Glutamatergic neuron (in vitro differentiated cells): ENCODE results near the gene SYNE3. TPM values are rescaled to one million over a fixed set of nuclear protein-coding genes. Genes with fewer than 3 reads are reported as not detected.

ENCODE experiments used
- DNase-seq: peaks from one replicate; pipeline ENCODE4 v3.0.0; 2022
- H3K27ac Mint-ChIP-seq: one replicate; pipeline ENCODE4 v1.8.0; 2020; ENCODE audit warnings: mild to moderate bottlenecking, mixed read lengths, inconsistent platforms; ENCODE audit not compliant: unreplicated experiment
- H3K27me3 Mint-ChIP-seq: one replicate; pipeline ENCODE4 v1.8.0; 2020; ENCODE audit warnings: mild to moderate bottlenecking, moderate library complexity, mixed read lengths, inconsistent platforms; ENCODE audit not compliant: unreplicated experiment
- H3K36me3 Mint-ChIP-seq: one replicate; pipeline ENCODE4 v1.8.0; 2020; ENCODE audit warnings: mild to moderate bottlenecking, mixed read lengths, inconsistent platforms; ENCODE audit not compliant: unreplicated experiment
- H3K4me1 Mint-ChIP-seq: one replicate; pipeline ENCODE4 v1.8.0; 2020; ENCODE audit warnings: mild to moderate bottlenecking, low read depth, mixed read lengths, inconsistent platforms; ENCODE audit not compliant: unreplicated experiment
- H3K4me3 Mint-ChIP-seq: one replicate; pipeline ENCODE4 v1.8.0; 2020; ENCODE audit warnings: mild to moderate bottlenecking, mixed read lengths, inconsistent platforms; ENCODE audit not compliant: unreplicated experiment
- H3K9me3 Mint-ChIP-seq: one replicate; pipeline ENCODE4 v1.8.0; 2020; ENCODE audit warnings: mild to moderate bottlenecking, moderate library complexity, mixed read lengths, inconsistent platforms; ENCODE audit not compliant: unreplicated experiment
- total RNA-seq: library from RNA; stranded (reverse); fragmentation: NEBNext Ultra II Directional; extraction: Animal tissue kit (Norgen Biotek cat#: 25700); gene quantifications from one replicate; pipeline ENCODE4 v1.2.1, GENCODE V29; 2021; ENCODE audit not compliant: unreplicated experiment
- TF ChIP-seq, protein P1 (sequence below): fragments of 200-600 bp; sonication (generic); IDR thresholded peaks from one replicate; pipeline ENCODE4 v1.5.0; 2021; ENCODE audit not compliant: partially characterized antibody, unreplicated experiment

The SYNE3 gene
- total RNA-seq, 1 donor from 2014 or later: 7.1 TPM

DNA sequence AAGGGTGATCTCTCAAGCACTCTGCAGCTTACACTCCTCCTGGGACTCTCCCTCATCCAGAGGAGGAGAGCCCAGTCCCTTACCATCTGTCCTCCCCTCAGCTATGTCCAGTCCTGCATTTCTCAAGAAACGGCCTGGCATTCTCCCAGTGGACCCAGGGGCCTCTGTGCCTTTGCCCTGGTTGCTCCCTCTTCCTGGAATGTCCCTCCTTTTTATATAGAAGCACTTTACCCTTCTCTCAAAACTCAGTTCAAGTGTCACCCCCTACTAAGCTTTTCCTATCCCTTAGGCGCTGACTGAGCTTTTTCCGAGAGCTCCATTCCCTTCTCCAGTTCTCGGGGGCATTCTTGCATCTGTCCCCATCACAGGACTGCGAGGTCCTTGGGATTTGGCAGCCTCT, 9.5 kb upstream of the SYNE3 start:
- peaks cover 5% of the 10 kb centered on the region for H3K27me3 Mint-ChIP-seq
- H3K36me3 Mint-ChIP-seq: no peaks in the 10 kb centered on the region
- H3K4me1 Mint-ChIP-seq: peaks cover 33% of the 10 kb centered on the region
- peaks cover 2% of the 10 kb centered on the region for H3K9me3 Mint-ChIP-seq
- H3K4me3 Mint-ChIP-seq: peak overlapping the region; percentile 65
- no peak for DNase-seq
- H3K27ac Mint-ChIP-seq: peak overlapping the region; percentile 84
- TF ChIP-seq, protein P1, sequence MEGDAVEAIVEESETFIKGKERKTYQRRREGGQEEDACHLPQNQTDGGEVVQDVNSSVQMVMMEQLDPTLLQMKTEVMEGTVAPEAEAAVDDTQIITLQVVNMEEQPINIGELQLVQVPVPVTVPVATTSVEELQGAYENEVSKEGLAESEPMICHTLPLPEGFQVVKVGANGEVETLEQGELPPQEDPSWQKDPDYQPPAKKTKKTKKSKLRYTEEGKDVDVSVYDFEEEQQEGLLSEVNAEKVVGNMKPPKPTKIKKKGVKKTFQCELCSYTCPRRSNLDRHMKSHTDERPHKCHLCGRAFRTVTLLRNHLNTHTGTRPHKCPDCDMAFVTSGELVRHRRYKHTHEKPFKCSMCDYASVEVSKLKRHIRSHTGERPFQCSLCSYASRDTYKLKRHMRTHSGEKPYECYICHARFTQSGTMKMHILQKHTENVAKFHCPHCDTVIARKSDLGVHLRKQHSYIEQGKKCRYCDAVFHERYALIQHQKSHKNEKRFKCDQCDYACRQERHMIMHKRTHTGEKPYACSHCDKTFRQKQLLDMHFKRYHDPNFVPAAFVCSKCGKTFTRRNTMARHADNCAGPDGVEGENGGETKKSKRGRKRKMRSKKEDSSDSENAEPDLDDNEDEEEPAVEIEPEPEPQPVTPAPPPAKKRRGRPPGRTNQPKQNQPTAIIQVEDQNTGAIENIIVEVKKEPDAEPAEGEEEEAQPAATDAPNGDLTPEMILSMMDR: no peak

DNA sequence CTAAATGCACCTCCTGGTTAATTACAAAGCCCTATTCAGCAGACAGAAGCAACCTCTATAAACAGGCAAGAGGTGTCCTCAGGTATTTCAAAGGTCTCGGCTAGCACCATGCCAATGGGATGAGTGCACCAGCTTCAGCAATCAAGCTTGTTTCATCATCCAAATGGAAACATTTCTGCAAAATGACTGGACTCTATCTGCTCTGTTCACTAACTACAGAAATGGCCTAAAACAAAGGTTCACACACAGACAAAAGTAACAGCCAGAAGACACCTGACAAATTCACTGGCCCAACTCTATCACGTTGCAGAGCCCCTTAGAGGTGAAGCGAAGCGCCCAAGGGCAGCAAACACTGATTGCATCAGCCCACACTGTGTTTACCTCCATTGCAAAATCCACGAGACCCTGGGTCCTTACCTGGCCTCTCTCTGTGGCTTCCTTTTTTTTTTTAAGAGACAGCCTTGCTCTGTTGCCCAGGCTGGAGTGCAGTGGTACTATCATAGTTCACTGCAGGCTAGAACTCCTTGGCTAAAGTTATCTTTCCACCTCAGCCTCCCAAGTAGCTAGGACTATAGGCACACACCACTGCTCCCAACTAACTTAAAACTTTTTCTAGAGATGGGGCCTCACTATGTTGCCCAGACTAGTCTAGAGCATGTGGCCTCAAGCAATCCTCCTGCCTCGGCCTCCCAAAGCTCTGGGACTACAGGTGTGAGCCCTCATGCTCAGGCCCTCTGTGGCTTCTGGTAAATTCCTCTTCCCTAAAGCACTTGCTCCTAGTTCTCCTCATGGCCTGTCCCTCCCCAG, 8.5 kb upstream of the SYNE3 start:
- DNase-seq: no peak
- H3K27me3 Mint-ChIP-seq: peaks cover 5% of the 10 kb centered on the region
- H3K9me3 Mint-ChIP-seq: peaks cover 2% of the 10 kb centered on the region
- no peaks in the 10 kb centered on the region for H3K36me3 Mint-ChIP-seq
- peaks cover 33% of the 10 kb centered on the region for H3K4me1 Mint-ChIP-seq
- peak overlapping the region; percentile 53 for H3K4me3 Mint-ChIP-seq
- no peak overlapping the region for H3K27ac Mint-ChIP-seq
- TF ChIP-seq, protein P1: no peak

DNA sequence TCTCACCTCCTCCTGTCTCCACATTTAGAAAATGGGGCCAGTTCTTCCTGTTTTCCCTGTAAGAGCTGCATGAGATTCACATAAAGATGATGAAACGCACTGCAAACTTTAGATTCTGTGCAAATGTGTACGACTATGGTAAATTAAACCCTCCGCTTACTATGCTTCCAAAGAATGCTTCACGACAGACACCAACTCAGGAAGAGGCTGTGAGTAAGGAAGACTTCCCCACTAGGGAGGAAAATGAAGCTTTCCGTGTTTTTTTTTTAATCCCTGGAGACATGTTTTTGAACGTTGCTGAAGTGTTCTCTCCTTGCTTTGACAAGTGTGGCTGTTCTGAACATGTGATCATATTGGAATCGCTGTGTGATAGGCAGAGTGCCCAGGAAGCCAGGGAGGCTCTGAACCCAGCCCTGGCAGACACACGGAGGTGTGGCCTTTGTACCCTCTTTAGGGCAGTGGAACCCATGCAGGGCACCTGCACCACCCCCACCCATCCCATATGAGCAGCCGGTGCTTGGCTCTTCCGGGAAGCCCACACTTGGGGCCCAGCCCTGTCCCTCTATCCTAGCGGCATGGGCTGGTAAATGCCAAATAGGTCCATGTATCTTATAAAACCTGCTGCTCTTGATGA, 7.5 kb upstream of the SYNE3 start:
- H3K9me3 Mint-ChIP-seq: peaks cover 2% of the 10 kb centered on the region

DNA sequence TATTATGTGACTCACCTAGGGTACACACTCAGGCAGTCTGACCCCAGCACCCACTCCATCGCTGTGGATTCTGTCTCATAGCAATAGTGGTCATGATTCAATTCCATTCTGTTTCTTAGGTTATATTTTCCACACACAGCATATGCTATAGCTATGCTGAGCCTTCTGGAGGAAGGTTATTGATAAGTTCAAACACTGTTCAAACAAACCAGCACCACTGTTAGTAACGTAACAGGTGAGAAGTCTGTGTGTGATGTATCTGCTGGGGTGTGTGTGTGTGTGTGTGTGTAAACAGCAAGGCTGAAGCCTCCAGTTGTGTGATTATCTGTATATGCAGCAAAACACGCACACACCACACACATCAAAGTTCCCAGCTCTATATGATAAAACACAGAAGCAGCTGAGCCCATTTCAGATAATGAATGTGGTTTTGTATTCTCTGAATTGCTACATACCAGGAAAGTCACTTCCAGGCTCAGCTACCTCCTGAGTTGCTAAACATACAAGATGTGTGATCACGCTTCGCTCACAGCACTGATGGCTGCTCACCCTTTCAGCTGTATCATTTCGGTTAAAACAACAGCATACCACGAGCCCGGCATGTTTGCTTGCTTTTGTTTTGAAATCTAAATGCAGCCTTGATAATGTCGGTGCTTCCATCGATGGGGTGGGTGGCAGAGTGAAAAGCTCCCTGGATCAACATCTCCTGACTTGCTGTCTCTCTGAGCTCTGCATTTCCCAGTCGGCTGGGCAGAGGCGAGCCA, 6.8 kb upstream of the SYNE3 start:
- no peaks in the 10 kb centered on the region for H3K36me3 Mint-ChIP-seq

More for the DNA sequence above, 7.5 kb upstream of the SYNE3 start:
- Mint-ChIP-seq H3K27ac (peak overlapping the region; percentile 22), H3K27me3 (peaks cover 5% of the 10 kb centered on the region), H3K4me1 (peaks cover 34% of the 10 kb centered on the region), H3K4me3 (peak overlapping the region; percentile 10), H3K36me3 (no peaks in the 10 kb centered on the region)
- no peak for DNase-seq
- TF ChIP-seq, protein P1: no peak

More for the DNA sequence above, 6.8 kb upstream of the SYNE3 start:
- peaks cover 2% of the 10 kb centered on the region for H3K9me3 Mint-ChIP-seq
- peaks cover 5% of the 10 kb centered on the region for H3K27me3 Mint-ChIP-seq
- H3K4me3 Mint-ChIP-seq: no peak overlapping the region
- no peak overlapping the region for H3K27ac Mint-ChIP-seq
- TF ChIP-seq, protein P1: no peak
- no peak for DNase-seq
- H3K4me1 Mint-ChIP-seq: peaks cover 34% of the 10 kb centered on the region
